ENCODE data around the gene PTPRD. TPM values are rescaled to one million over a fixed set of nuclear protein-coding genes. Genes with fewer than 3 reads are reported as not detected.

The PTPRD gene
- total RNA-seq, 1 experiment from 2014 or later, result 69.6 TPM

DNA sequence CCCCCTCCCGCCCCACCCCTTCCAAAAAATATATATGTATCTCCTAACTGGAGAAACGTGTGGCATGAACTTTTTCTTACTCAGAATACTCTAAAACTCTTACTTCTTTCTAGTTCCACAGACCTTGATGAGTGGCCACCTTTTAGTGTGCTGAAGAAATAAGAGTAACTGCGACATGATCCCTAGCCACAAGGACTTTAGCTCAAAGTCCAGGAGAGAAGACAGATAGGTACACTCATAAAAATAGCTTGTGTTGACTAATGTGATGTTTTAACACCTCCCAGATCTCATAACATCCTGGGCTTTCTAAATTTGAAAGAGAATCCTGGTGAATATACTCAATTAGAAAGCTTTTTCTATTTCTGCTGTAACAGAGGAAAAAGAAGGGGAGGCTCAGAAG is 1808.2 kb downstream of the PTPRD start (continued):
- TF ChIP-seq, protein P1, sequence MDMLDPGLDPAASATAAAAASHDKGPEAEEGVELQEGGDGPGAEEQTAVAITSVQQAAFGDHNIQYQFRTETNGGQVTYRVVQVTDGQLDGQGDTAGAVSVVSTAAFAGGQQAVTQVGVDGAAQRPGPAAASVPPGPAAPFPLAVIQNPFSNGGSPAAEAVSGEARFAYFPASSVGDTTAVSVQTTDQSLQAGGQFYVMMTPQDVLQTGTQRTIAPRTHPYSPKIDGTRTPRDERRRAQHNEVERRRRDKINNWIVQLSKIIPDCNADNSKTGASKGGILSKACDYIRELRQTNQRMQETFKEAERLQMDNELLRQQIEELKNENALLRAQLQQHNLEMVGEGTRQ (CRISPR knock-in tag; IDR thresholded peaks at IDR 0.05), result no peak
- TF ChIP-seq, protein P2, sequence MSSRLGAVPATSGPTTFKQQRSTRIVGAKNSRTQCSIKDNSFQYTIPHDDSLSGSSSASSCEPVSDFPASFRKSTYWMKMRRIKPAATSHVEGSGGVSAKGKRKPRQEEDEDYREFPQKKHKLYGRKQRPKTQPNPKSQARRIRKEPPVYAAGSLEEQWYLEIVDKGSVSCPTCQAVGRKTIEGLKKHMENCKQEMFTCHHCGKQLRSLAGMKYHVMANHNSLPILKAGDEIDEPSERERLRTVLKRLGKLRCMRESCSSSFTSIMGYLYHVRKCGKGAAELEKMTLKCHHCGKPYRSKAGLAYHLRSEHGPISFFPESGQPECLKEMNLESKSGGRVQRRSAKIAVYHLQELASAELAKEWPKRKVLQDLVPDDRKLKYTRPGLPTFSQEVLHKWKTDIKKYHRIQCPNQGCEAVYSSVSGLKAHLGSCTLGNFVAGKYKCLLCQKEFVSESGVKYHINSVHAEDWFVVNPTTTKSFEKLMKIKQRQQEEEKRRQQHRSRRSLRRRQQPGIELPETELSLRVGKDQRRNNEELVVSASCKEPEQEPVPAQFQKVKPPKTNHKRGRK (CRISPR knock-in tag; IDR thresholded peaks at IDR 0.05; ENCODE audit: borderline replicate concordance), result no peak
- TF ChIP-seq RORB (CRISPR knock-in tag; IDR thresholded peaks at IDR 0.05) (no peak), FOXP1 (CRISPR knock-in tag; IDR thresholded peaks at IDR 0.05; ENCODE audit: borderline replicate concordance) (no peak)

DNA sequence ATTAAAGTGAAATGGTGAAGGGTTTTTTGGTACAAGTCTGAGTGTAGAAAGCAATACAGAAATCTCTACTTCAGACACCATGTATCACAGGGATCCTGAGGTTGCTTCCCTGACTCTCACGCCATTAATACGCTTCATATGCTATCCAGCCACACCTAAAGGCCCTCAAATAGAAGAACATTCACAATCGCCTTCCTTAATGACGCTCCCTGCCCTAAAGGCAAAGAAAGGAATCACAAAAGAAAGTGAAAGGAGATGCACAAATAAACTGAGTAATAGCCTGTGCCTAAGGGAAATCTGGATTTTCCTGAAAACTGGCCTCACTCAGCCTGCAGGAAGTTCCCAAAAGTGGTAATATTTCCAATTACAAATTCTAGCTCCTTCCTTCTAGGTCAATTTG is 1810.6 kb downstream of the PTPRD start:
- Mint-ChIP-seq H3K27ac (peak overlapping the region; percentile 60), H3K4me1 (peaks cover 27% of the 10 kb centered on the region), H3K4me3 (no peak overlapping the region), H3K9me3 (no peaks in the 10 kb centered on the region), H3K27me3 (ENCODE audit: low read depth) (no peaks in the 10 kb centered on the region), H3K36me3 (no peaks in the 10 kb centered on the region)
- ATAC-seq, result peak; percentile 36; the same call in 1 of the 2 replicates
- DNase-seq (ENCODE audit: low spot score), result no peak
- ChIA-PET CTCF (no interaction called here), POLR2A (no interaction called here)
- TF ChIP-seq SP1 (CRISPR knock-in tag; conservative IDR thresholded peaks at IDR 0.05) (no peak), GTF2I (CRISPR knock-in tag; conservative IDR thresholded peaks at IDR 0.05) (no peak), NR1H2 (CRISPR knock-in tag; IDR thresholded peaks at IDR 0.05) (no peak), FOXK1 (CRISPR knock-in tag; IDR thresholded peaks at IDR 0.05) (no peak), ZBTB21 (CRISPR knock-in tag; IDR thresholded peaks at IDR 0.05; ENCODE audit: borderline replicate concordance) (no peak), ZNF423 (CRISPR knock-in tag; IDR thresholded peaks at IDR 0.05) (no peak), NR2C2 (CRISPR knock-in tag; IDR thresholded peaks at IDR 0.05) (no peak), IRF2 (CRISPR knock-in tag; IDR thresholded peaks at IDR 0.05; ENCODE audit: borderline replicate concordance, low read depth) (no peak), FOXP1 (CRISPR knock-in tag; IDR thresholded peaks at IDR 0.05; ENCODE audit: borderline replicate concordance) (no peak), HMGA2 (CRISPR knock-in tag; IDR thresholded peaks at IDR 0.05) (no peak), CBFB (CRISPR knock-in tag; IDR thresholded peaks at IDR 0.05; ENCODE audit: low read depth) (no peak), FOXJ3 (CRISPR knock-in tag; IDR thresholded peaks at IDR 0.05; ENCODE audit: borderline replicate concordance) (no peak), ZNF232 (CRISPR knock-in tag; IDR thresholded peaks at IDR 0.05) (no peak), ZNF671 (CRISPR knock-in tag; IDR thresholded peaks at IDR 0.05) (no peak)
- TF ChIP-seq, protein P3, sequence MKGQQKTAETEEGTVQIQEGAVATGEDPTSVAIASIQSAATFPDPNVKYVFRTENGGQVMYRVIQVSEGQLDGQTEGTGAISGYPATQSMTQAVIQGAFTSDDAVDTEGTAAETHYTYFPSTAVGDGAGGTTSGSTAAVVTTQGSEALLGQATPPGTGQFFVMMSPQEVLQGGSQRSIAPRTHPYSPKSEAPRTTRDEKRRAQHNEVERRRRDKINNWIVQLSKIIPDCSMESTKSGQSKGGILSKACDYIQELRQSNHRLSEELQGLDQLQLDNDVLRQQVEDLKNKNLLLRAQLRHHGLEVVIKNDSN (CRISPR knock-in tag; IDR thresholded peaks at IDR 0.05), result no peak
- TF ChIP-seq, protein P4, sequence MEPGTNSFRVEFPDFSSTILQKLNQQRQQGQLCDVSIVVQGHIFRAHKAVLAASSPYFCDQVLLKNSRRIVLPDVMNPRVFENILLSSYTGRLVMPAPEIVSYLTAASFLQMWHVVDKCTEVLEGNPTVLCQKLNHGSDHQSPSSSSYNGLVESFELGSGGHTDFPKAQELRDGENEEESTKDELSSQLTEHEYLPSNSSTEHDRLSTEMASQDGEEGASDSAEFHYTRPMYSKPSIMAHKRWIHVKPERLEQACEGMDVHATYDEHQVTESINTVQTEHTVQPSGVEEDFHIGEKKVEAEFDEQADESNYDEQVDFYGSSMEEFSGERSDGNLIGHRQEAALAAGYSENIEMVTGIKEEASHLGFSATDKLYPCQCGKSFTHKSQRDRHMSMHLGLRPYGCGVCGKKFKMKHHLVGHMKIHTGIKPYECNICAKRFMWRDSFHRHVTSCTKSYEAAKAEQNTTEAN (CRISPR knock-in tag; IDR thresholded peaks at IDR 0.05), result no peak
- TF ChIP-seq, protein P5, sequence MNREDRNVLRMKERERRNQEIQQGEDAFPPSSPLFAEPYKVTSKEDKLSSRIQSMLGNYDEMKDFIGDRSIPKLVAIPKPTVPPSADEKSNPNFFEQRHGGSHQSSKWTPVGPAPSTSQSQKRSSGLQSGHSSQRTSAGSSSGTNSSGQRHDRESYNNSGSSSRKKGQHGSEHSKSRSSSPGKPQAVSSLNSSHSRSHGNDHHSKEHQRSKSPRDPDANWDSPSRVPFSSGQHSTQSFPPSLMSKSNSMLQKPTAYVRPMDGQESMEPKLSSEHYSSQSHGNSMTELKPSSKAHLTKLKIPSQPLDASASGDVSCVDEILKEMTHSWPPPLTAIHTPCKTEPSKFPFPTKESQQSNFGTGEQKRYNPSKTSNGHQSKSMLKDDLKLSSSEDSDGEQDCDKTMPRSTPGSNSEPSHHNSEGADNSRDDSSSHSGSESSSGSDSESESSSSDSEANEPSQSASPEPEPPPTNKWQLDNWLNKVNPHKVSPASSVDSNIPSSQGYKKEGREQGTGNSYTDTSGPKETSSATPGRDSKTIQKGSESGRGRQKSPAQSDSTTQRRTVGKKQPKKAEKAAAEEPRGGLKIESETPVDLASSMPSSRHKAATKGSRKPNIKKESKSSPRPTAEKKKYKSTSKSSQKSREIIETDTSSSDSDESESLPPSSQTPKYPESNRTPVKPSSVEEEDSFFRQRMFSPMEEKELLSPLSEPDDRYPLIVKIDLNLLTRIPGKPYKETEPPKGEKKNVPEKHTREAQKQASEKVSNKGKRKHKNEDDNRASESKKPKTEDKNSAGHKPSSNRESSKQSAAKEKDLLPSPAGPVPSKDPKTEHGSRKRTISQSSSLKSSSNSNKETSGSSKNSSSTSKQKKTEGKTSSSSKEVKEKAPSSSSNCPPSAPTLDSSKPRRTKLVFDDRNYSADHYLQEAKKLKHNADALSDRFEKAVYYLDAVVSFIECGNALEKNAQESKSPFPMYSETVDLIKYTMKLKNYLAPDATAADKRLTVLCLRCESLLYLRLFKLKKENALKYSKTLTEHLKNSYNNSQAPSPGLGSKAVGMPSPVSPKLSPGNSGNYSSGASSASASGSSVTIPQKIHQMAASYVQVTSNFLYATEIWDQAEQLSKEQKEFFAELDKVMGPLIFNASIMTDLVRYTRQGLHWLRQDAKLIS (CRISPR knock-in tag; IDR thresholded peaks at IDR 0.05; ENCODE audit: borderline replicate concordance), result no peak
- TF ChIP-seq, protein P6, sequence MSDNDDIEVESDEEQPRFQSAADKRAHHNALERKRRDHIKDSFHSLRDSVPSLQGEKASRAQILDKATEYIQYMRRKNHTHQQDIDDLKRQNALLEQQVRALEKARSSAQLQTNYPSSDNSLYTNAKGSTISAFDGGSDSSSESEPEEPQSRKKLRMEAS (CRISPR knock-in tag; IDR thresholded peaks at IDR 0.05), result no peak
- TF ChIP-seq, protein P7, sequence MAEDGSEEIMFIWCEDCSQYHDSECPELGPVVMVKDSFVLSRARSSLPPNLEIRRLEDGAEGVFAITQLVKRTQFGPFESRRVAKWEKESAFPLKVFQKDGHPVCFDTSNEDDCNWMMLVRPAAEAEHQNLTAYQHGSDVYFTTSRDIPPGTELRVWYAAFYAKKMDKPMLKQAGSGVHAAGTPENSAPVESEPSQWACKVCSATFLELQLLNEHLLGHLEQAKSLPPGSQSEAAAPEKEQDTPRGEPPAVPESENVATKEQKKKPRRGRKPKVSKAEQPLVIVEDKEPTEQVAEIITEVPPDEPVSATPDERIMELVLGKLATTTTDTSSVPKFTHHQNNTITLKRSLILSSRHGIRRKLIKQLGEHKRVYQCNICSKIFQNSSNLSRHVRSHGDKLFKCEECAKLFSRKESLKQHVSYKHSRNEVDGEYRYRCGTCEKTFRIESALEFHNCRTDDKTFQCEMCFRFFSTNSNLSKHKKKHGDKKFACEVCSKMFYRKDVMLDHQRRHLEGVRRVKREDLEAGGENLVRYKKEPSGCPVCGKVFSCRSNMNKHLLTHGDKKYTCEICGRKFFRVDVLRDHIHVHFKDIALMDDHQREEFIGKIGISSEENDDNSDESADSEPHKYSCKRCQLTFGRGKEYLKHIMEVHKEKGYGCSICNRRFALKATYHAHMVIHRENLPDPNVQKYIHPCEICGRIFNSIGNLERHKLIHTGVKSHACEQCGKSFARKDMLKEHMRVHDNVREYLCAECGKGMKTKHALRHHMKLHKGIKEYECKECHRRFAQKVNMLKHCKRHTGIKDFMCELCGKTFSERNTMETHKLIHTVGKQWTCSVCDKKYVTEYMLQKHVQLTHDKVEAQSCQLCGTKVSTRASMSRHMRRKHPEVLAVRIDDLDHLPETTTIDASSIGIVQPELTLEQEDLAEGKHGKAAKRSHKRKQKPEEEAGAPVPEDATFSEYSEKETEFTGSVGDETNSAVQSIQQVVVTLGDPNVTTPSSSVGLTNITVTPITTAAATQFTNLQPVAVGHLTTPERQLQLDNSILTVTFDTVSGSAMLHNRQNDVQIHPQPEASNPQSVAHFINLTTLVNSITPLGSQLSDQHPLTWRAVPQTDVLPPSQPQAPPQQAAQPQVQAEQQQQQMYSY (CRISPR knock-in tag; IDR thresholded peaks at IDR 0.05), result no peak
